Activated CD4-positive, alpha-beta T cell treated with anti-CD3 and anti-CD28 coated beads, Interleukin-2, amount 10 ng/mL, durations not matched to agents 24 days and 14 days (primary cell): Measurements from ENCODE around the gene C20orf204. TPM values are rescaled to one million over a fixed set of nuclear protein-coding genes. Genes with fewer than 3 reads are reported as not detected.

ENCODE experiments used
- DNase-seq: peaks from one replicate; pipeline ENCODE4 v3.0.0; 2022
- H3K27ac Mint-ChIP-seq: one replicate; pipeline ENCODE4 v1.8.0; 2022; ENCODE audit warnings: mild to moderate bottlenecking, mixed read lengths
- H3K27me3 Mint-ChIP-seq: one replicate; pipeline ENCODE4 v1.8.0; 2022; ENCODE audit warnings: mixed read lengths
- H3K36me3 Mint-ChIP-seq: one replicate; pipeline ENCODE4 v1.8.0; 2022; ENCODE audit warnings: low read depth, mild to moderate bottlenecking, mixed read lengths
- H3K4me1 Mint-ChIP-seq: one replicate; pipeline ENCODE4 v1.8.0; 2021; ENCODE audit warnings: mixed read lengths
- H3K4me3 Mint-ChIP-seq: one replicate; pipeline ENCODE4 v1.8.0; 2022; ENCODE audit warnings: mild to moderate bottlenecking, moderate library complexity, mixed read lengths
- H3K9me3 Mint-ChIP-seq: one replicate; pipeline ENCODE4 v1.8.0; 2021; ENCODE audit warnings: mixed read lengths
- intact Hi-C: fragments of 100-400 bp; cut with micrococcal nuclease; formaldehyde crosslinking; loops from one replicate; pipeline ENCODE4 v1.15.1; 2023
- total RNA-seq: library from RNA; stranded (reverse); gene quantifications from 2 replicates; pipeline ENCODE4 v1.2.3, GENCODE V29; 2022

C20orf204 gene
- total RNA-seq, 1 donor from 2014 or later: 6.8 TPM

DNA sequence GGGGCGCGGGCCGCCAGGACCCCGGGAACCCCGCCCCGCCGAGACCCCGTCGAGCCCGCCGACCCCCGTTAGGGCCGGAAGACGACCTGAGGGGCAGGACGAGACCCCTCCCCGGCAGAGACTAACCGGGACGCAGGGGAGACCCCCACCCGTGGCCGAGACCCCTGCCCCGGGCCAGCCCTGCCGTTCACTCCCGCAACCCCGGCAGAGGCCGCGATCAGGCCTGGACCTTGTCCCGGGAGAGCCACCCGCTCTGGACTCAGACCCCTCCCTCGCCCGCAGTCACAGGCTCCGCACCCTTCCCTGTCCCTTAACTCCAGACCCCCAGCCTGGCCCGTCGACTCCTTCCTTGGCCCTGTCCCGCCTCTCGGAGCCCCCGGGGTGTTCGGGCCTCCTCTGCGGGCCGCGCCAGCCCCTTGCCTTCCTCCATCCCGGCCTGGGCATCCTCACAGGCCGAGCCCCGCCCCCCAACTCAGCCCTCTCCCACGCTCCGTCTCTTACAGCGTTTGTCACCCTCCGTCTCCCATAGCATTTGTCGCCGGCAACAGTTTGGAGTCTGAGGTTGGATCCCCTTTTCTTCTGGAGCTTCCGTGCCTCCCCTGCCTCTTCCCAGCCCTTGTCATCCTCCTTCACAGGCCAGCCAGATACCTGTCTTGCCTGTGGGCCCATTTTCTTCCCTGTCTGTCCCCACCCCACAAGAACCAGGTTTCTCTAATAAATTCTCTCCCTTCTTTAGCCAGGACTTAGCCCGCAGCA, 27.6 kb downstream of the C20orf204 start:
- H3K36me3 Mint-ChIP-seq: peaks cover 5% of the 10 kb centered on the region
- H3K27ac Mint-ChIP-seq: peak overlapping the region; percentile 91
- H3K9me3 Mint-ChIP-seq: no peaks in the 10 kb centered on the region
- peaks cover 50% of the 10 kb centered on the region for H3K4me1 Mint-ChIP-seq
- peak overlapping the region; percentile 95 for H3K4me3 Mint-ChIP-seq
- DNase-seq: peak; percentile 81
- intact Hi-C loops: loop anchor here (1.0 to 10.0 kb wide), 7 partner anchors 19 to 526 kb away; partner anchors contain the start of genes ABHD16B, ARFRP1, GMEB2 and PTK6
- no peaks in the 10 kb centered on the region for H3K27me3 Mint-ChIP-seq

DNA sequence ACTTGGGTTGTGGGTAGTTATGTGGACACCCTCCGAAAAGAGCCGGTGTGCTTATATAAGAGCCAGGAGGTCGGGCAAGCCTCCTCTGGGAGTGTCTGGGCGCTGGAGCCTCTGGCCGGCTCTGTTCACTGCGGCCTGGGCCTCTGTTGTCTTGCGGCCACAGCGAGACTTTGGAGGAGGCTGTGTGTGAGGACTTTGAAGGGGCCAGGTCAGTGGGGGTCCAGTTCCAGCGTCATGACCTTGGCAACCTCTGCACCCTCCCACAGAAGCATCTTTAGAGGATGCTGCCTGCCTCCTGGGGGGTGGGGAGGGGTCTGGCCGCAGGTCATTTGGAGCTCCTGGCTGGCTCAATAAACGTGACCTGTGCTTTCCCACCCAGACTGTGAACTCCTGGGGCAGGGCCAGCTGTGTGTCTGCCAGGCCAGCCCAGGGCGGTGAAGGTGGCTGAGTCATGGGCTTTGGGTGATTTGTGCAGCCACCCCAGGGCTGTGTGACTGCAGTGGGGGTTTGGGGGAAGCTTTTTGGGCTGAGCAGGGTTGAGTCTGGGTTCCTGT, 28.2 kb downstream of the C20orf204 start:
- H3K27me3 Mint-ChIP-seq: no peaks in the 10 kb centered on the region
- H3K4me1 Mint-ChIP-seq: peaks cover 47% of the 10 kb centered on the region
- H3K36me3 Mint-ChIP-seq: peaks cover 5% of the 10 kb centered on the region
- peak overlapping the region; percentile 91 for H3K27ac Mint-ChIP-seq
- H3K9me3 Mint-ChIP-seq: no peaks in the 10 kb centered on the region
- no peak for DNase-seq
- H3K4me3 Mint-ChIP-seq: peak overlapping the region; percentile 95
- intact Hi-C loops: loop anchor here (5.0 to 10.0 kb wide), 4 partner anchors 199 to 527 kb away; partner anchors contain the start of genes ABHD16B, ARFRP1, GMEB2 and PTK6

DNA sequence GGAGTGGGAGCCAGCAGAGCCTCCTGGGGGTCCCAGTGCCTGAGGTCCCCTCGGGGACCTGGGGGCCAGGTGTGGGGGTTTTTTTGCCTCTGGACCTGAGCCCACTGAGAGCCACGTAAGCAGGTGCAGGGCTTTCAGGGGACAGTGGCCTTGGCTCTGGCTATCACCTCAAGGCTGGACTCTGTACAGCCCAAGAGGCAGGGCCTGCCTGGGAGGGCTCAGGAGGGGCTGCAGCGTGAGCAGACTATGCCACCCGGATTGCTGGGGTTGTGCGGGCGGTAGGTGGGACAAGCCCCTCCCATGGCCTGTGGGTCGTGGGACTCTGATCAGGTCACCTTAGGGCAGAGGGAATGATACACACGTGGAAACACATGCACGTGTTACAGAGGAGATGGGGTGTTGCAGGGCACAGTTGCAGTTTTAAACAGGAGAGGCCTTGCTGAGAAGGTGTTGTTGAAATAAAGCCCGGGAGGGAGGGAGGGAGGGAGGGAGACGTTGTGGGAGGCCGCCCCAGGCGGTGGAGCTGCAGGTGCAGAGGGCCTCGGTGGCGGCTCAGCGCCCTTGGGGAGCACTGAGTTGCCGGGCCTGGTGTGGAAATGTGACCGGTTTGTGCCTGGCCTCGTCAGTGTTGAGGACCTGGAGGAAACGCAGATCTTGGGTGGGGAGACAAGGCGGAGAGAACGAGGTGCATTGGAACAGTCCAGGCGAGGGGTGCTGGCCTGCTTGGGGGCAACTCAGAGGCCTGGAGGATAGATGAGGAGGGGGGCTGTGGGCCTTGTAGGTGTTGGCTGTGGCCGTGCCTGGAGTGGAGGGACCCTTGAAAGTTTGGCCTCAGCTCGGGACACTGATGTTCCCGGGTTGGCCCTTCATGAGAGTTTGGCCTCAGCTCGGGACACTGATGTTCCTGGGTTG, 29.3 kb downstream of the C20orf204 start:
- peaks cover 47% of the 10 kb centered on the region for H3K4me1 Mint-ChIP-seq
- H3K4me3 Mint-ChIP-seq: peak overlapping the region; percentile 76
- intact Hi-C loops: loop anchor here (10.0 kb wide), 2 partner anchors 201 to 441 kb away; partner anchors contain the start of genes ABHD16B, GMEB2 and TPD52L2
- H3K27me3 Mint-ChIP-seq: no peaks in the 10 kb centered on the region
- peaks cover 5% of the 10 kb centered on the region for H3K36me3 Mint-ChIP-seq
- peak overlapping the region; percentile 88 for H3K27ac Mint-ChIP-seq
- peak; percentile 76 for DNase-seq
- H3K9me3 Mint-ChIP-seq: no peaks in the 10 kb centered on the region

DNA sequence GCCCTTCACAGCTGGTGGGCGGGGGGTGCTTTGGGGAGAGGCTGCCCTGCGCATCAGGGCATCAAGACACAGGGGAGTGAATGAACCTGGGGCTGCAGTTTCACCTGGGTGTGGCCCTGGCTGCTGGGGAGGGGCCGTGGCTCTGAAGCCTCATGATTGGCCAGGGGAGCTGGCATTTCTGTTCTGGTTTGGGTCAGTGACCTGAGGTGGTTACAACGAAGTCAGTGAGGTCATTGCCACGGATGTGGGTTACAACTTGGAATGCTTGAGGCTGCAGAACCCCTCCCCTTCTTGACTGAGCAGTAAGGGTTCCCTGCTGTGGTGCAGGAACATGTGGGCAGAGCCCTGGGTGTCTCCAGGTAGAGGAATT, 30.0 kb downstream of the C20orf204 start:
- Mint-ChIP-seq H3K27me3 (no peaks in the 10 kb centered on the region), H3K4me3 (peak overlapping the region; percentile 76), H3K36me3 (peaks cover 5% of the 10 kb centered on the region), H3K4me1 (peaks cover 47% of the 10 kb centered on the region), H3K27ac (peak overlapping the region; percentile 88), H3K9me3 (no peaks in the 10 kb centered on the region)
- intact Hi-C loops: loop anchor here (1.0 to 10.0 kb wide), 3 partner anchors 13 to 441 kb away; partner anchors contain the start of genes ABHD16B, GMEB2, RGS19 and TPD52L2
- DNase-seq: peak; percentile 93

DNA sequence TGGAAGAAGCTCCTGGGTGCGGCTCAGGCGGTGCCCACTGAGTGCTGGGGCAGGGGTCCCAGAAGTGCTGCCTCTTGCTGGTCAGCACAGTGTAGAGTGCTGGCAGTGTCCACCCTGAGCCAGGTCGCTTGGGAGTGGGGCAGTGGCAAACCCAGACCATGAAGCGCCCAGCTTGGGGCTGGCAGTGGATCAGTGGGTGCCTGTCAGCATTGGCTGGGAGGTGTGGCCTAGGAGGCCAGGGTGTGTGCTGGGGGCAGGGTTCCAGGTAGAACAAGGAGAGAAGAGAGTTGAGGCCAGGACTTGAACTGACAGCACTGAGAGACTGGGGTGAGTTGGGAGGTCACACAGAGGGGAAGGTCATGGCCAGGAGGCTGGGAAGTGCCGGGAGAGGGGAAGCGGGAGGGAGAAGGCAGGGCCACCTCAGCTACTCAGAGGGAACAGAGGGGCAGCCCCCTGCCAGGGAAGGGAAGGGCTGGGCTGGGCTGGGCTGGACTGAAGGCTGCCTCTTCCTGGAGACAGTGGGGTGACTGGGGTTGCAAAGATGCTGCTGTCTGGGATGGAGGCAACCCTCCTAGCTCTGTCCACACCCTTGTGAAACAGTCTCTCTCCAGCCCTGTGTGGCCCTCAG, 31.1 kb downstream of the C20orf204 start:
- peaks cover 45% of the 10 kb centered on the region for H3K4me1 Mint-ChIP-seq
- H3K36me3 Mint-ChIP-seq: peaks cover 6% of the 10 kb centered on the region
- no peaks in the 10 kb centered on the region for H3K27me3 Mint-ChIP-seq
- H3K27ac Mint-ChIP-seq: peak overlapping the region; percentile 88
- peak overlapping the region; percentile 76 for H3K4me3 Mint-ChIP-seq
- DNase-seq: no peak
- intact Hi-C loops: loop anchor here (10.0 kb wide), 2 partner anchors 202 to 442 kb away; partner anchors contain the start of genes ABHD16B, GMEB2 and TPD52L2
- no peaks in the 10 kb centered on the region for H3K9me3 Mint-ChIP-seq

DNA sequence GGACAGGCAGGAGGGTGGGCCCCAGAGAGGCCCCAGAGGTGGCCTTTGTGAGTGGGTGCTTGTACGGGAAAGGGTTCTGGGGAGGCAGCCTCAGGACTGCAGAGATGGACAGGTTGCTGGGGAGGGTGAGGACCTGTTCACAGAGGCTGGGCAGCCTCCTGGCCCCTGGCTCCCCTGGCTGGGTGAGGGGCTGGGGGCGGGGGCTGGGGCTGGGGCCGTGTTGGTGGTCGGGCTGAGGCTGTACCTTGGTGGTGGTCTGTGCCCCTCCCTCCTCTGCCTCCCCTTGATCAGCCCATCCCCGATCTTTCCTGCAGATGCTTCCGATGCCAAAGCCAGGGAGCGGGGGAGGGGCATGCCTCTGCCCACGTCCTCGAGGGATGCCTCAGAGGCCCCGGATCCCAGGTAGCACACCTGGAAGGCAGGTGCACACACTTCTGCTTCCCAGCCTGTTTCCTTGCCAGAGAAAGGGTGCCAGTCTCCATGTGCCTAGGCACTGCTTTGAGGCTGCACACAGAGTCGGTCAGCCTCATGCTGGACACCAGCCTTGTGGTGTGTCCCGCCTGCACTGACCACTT, 31.8 kb downstream of the C20orf204 start:
- Mint-ChIP-seq H3K27ac (peak overlapping the region; percentile 41), H3K27me3 (no peaks in the 10 kb centered on the region), H3K4me1 (peaks cover 41% of the 10 kb centered on the region), H3K9me3 (no peaks in the 10 kb centered on the region), H3K36me3 (peaks cover 11% of the 10 kb centered on the region), H3K4me3 (peak overlapping the region; percentile 76)
- intact Hi-C loops: loop anchor here (10.0 kb wide), 2 partner anchors 203 to 443 kb away; partner anchors contain the start of genes ABHD16B, GMEB2 and TPD52L2
- DNase-seq: no peak

DNA sequence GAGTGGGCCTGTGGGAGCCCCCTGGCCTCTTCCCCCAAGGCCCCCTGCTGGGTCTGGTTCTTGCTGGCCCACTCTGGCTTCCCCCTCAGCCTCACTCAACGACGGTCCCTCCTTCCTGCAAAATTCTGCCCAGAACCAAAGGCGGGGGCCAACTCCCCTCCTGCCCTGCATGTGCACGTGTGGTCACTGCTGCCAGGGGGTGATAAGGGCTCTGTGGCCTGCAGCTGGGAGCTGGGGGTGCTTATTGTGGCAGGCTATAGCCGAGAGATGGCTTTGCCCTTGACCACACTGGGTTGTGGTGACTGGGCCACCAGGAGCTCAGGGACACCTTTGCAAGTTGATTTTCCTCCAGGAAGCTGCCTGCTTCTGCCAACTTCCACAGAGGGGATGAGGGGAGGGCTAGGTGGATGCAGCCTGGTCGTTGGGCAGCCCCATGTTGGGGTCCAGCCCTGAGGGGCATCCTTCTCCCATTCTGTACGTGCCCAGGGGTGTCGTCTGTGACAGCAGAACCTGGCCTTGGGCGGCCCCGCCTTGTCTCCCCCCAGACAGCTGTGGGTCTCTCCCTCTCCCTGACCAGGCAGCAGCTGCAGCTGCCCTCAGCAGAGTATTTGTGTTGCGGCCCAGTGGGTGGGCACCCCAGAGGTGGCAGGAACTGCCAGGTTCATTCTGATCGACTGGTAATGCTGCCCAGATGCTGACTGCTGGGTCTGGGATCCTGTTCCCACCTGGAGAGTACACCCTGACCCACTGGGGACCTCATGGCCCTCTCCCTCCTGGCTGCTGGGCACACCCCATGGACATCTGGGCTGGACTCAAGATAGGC, 32.6 kb downstream of the C20orf204 start:
- peaks cover 40% of the 10 kb centered on the region for H3K4me1 Mint-ChIP-seq
- no peaks in the 10 kb centered on the region for H3K27me3 Mint-ChIP-seq

DNA sequence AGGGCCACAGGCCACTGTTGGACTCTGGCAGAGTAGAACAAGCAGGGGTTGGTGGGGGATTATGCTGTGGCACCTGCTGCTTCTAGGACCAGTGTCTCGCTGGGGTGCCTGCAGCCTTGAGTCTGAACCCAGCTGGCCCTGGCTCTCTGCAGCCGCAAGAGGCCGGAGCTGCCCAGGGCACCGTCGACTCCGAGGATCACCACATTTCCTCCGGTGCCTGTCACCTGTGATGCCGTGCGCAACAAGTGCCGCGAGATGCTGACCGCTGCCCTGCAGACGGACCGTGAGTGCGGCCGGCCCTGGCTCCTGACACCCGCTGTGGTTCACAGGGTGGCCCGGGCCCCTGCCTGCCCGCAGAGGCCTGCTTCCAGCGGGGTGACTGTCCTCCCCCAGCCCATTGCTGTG, 33.2 kb downstream of the C20orf204 start:
- Mint-ChIP-seq H3K4me1 (peaks cover 34% of the 10 kb centered on the region), H3K27me3 (no peaks in the 10 kb centered on the region), H3K9me3 (no peaks in the 10 kb centered on the region), H3K4me3 (no peak overlapping the region), H3K27ac (no peak overlapping the region), H3K36me3 (peaks cover 13% of the 10 kb centered on the region)
- intact Hi-C loops: loop anchor here (10.0 kb wide), 2 partner anchors 204 to 444 kb away; partner anchors contain the start of genes ABHD16B, GMEB2 and TPD52L2
- DNase-seq: no peak

More for the DNA sequence above, 32.6 kb downstream of the C20orf204 start:
- DNase-seq: no peak
- Mint-ChIP-seq H3K9me3 (no peaks in the 10 kb centered on the region), H3K4me3 (peak overlapping the region; percentile 34), H3K36me3 (peaks cover 13% of the 10 kb centered on the region), H3K27ac (peak overlapping the region; percentile 15)
- intact Hi-C loops: loop anchor here (10.0 kb wide), 2 partner anchors 204 to 444 kb away; partner anchors contain the start of genes ABHD16B, GMEB2 and TPD52L2

DNA sequence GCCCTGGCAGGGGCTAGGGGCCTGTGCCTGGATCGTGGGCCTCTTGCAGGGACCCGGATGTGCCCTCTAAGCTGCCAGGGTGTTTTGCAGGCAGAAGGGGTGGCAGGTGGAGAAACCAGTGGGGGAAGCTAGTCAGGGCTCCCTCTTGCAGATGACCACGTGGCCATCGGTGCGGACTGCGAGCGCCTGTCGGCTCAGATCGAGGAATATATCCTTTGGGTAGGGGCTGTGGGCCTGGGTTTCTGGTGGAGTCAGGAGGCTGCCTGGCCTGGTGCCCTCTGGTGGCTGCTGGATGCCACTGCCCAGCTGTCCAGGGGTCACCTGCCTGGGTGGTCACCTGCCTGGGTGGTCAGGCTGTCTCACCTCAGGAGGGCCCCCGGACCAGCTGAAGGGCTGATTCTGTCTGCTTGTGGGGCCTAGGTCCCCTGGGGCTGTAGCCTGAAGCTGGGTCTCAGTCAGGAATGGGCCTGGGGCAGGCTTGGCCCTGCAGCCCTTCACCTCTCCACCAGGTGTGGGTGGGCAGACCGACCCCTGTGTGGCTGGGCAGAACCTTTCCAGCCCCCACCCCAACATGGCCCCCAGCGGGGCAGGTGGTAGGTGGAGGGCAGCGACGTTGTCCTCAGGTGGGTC, 33.7 kb downstream of the C20orf204 start:
- Mint-ChIP-seq H3K27ac (no peak overlapping the region), H3K36me3 (peaks cover 13% of the 10 kb centered on the region), H3K9me3 (no peaks in the 10 kb centered on the region), H3K4me1 (peaks cover 29% of the 10 kb centered on the region), H3K4me3 (no peak overlapping the region), H3K27me3 (no peaks in the 10 kb centered on the region)
- intact Hi-C loops: loop anchor here (10.0 kb wide), 2 partner anchors 205 to 445 kb away; partner anchors contain the start of genes ABHD16B, GMEB2 and TPD52L2
- DNase-seq: peak; percentile 81

DNA sequence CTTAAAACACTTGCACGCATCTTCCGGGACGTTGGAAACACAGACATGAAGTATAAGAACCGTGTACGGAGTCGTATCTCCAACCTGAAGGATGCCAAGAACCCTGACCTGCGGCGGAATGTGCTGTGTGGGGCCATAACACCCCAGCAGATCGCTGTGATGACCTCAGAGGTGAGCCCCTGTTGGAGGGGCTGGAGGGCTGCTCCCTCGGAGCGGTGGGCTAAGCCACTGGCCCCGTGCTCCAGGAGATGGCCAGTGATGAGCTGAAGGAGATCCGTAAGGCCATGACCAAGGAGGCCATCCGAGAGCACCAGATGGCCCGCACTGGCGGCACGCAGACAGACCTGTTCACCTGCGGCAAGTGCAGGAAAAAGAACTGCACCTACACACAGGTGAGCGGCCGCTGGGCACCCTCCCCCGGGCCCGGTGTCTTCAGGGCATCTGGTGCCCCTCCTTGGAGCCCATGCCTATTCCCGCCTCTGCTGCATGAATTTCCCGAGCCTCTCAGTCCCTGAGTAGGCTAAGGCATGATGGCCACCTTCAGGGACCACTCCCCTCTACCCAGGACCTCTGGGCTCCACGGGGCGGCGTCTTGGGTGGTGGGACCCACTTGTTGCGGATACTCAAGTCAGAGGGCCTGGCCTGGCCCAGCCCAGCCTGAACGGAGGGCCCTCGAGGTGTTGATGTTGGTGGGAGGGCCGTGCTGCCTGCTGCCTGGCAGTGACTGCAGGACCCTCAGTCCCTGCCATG, 34.4 kb downstream of the C20orf204 start:
- no peak for DNase-seq
- no peak overlapping the region for H3K27ac Mint-ChIP-seq
- no peaks in the 10 kb centered on the region for H3K9me3 Mint-ChIP-seq
- intact Hi-C loops: no loop called here
- H3K36me3 Mint-ChIP-seq: peaks cover 14% of the 10 kb centered on the region
- H3K4me3 Mint-ChIP-seq: no peak overlapping the region
- peaks cover 25% of the 10 kb centered on the region for H3K4me1 Mint-ChIP-seq
- no peaks in the 10 kb centered on the region for H3K27me3 Mint-ChIP-seq
